Ishikawa (cell line): ENCODE measurements around the gene SLC17A6.

Source experiments
- CEBPB ChIP-seq: IDR thresholded peaks from 2 replicates; pipeline ENCODE4 v1.6.1; 2012
- CREB1 ChIP-seq: IDR thresholded peaks from 2 replicates; pipeline ENCODE4 v1.6.1; 2012; ENCODE audit warnings: low read depth
- EGR1 ChIP-seq: IDR thresholded peaks from 2 replicates; pipeline ENCODE4 v1.6.1; 2012
- EP300 ChIP-seq: IDR thresholded peaks from 2 replicates; pipeline ENCODE4 v1.6.1; 2012; ENCODE audit warnings: borderline replicate concordance
- FOXM1 ChIP-seq: IDR thresholded peaks from 2 replicates; pipeline ENCODE4 v1.6.1; 2012; ENCODE audit warnings: low read depth, borderline replicate concordance
- NFIC ChIP-seq: IDR thresholded peaks from 2 replicates; pipeline ENCODE4 v1.6.1; 2012
- RAD21 ChIP-seq: IDR thresholded peaks from 2 replicates; pipeline ENCODE4 v1.6.1; 2012; ENCODE audit warnings: low read depth
- REST ChIP-seq: IDR thresholded peaks from 2 replicates; pipeline ENCODE4 v1.6.1; 2012; ENCODE audit warnings: low read depth, mild to moderate bottlenecking
- TAF1 ChIP-seq: IDR thresholded peaks from 2 replicates; pipeline ENCODE4 v1.6.1; 2012; ENCODE audit warnings: low read depth, mild to moderate bottlenecking
- TCF12 ChIP-seq: IDR thresholded peaks from 2 replicates; pipeline ENCODE4 v1.6.1; 2012; ENCODE audit warnings: low read depth
- TEAD4 ChIP-seq: IDR thresholded peaks from 2 replicates; pipeline ENCODE4 v1.6.1; 2012
- USF1 ChIP-seq: IDR thresholded peaks from 2 replicates; pipeline ENCODE4 v1.6.1; 2012
- YY1 ChIP-seq: IDR thresholded peaks from 2 replicates; pipeline ENCODE4 v1.6.1; 2012; ENCODE audit warnings: low read depth
- ZBTB7A ChIP-seq: IDR thresholded peaks from 2 replicates; pipeline ENCODE4 v1.6.1; 2012; ENCODE audit warnings: low read depth
- TF ChIP-seq, protein P1 (sequence below): IDR thresholded peaks from 2 replicates; pipeline ENCODE4 v1.6.1; 2012

SLC17A6 gene

DNA sequence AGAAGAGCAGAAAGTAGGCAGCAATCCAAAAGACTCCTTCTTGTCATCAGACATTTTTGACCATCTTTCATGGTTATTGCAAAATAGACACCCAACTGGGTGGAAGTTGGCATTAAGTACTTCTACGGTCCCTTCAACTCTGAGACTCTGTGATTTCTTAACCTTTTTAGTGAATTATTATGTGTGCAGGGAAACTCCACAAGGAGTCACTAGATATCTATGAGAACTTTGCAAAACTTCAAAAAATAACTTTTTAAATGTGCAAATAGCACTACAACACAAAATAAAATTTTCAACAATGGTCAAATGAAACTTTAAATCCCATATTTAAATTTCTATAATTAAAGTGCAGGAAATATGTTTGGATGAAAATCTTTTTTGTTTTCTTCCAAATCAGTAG lies 88.7 kb downstream of the SLC17A6 start:
- no peak for TF ChIP-seq FOXM1
- no peak for TF ChIP-seq RAD21
- no peak for TF ChIP-seq YY1
- no peak for TF ChIP-seq TAF1
- TF ChIP-seq REST: no peak
- no peak for TF ChIP-seq USF1
- TF ChIP-seq CREB1: no peak
- TF ChIP-seq TEAD4: no peak
- TF ChIP-seq EP300: no peak
- TF ChIP-seq ZBTB7A: no peak
- TF ChIP-seq, protein P1, sequence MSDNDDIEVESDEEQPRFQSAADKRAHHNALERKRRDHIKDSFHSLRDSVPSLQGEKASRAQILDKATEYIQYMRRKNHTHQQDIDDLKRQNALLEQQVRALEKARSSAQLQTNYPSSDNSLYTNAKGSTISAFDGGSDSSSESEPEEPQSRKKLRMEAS: no peak
- TF ChIP-seq NFIC: no peak
- no peak for TF ChIP-seq EGR1
- TF ChIP-seq TCF12: no peak
- no peak for TF ChIP-seq CEBPB
